Endometrial microvascular endothelial cells (primary cell): Measurements from ENCODE around the gene UCK2. TPM values are rescaled to one million over a fixed set of nuclear protein-coding genes. Genes with fewer than 3 reads are reported as not detected.

Source experiments
- in situ Hi-C: cut with HindIII; loops from 2 replicates; pipeline ENCODE4 v1.10.0; 2017; ENCODE audit warnings: low sequenced_read_pairs, low pct_unique_long_range_greater_than_20kb; ENCODE audit errors: inconsistent ontology term
- total RNA-seq: library from RNA; depleted of rRNA; stranded (reverse); fragments of >200 nt; gene quantifications from one replicate; pipeline ENCODE4 v1.2.3, GENCODE V29; 2015; ENCODE audit errors: inconsistent ontology term

Gene UCK2
- total RNA-seq, 1 donor from 2014 or later, result 92.4 TPM

DNA sequence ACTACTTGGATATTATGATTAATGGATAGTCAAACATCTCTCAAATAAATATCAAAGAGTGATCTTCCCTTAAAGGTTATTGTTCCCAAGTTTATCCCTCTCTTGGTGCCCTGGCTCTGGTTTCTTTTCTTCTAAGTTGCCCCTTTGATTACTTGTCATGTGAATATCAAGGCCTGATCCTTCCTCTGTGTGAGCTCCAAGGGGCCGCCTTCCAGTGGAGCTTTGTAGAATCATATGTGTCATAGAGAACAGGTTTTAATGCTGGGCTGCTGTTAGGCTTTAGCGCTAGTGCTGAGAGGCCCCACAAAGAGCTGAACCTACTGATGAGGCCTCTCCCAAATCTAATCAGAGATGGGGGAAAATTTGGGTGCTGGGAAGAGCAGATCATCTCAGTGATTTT, 25.5 kb downstream of the UCK2 start:
- in situ Hi-C loops, result no loop called here

GRCh38 chr1:165853528-165854075, 26.2 kb downstream of the UCK2 start:
- in situ Hi-C loops, result no loop called here

- in situ Hi-C loops, result no loop called here
Observed at GRCh38 chr1:165854101-165854845, 26.9 kb downstream of the UCK2 start.

- in situ Hi-C loops, result no loop called here
Observed at GRCh38 chr1:165855010-165855838, 27.8 kb downstream of the UCK2 start.

- in situ Hi-C loops, result no loop called here
Observed at GRCh38 chr1:165856021-165856420, 28.6 kb downstream of the UCK2 start.

- in situ Hi-C loops, result no loop called here
Observed at GRCh38 chr1:165856606-165857005, 29.2 kb downstream of the UCK2 start.

GRCh38 chr1:165857046-165857801, 29.8 kb downstream of the UCK2 start:
- in situ Hi-C loops, result no loop called here

DNA sequence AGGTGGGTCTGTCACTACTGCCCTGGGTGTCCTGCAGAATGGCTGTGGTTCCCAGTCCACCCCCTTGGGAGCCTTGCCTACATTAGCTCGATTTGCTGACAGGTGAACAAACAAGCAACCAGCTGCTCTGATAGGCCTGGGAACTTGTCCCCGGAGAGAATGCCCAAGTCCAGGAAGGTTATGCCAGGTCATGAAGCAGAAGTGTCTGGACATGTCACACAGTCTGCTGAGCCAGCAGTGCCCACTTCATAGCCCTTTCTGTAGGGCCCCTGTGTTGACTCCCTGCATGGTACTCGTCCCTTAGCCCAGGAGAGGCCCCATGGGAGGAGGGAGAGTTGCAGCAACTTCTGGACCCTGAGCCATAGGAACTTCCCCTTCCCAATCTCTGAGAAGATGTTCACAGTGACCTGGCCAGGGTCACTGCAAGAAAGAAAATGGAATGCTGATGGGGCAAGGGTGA, 31.0 kb downstream of the UCK2 start:
- in situ Hi-C loops, result no loop called here

- in situ Hi-C loops, result no loop called here
Observed at GRCh38 chr1:165858967-165859845, 31.8 kb downstream of the UCK2 start.

DNA sequence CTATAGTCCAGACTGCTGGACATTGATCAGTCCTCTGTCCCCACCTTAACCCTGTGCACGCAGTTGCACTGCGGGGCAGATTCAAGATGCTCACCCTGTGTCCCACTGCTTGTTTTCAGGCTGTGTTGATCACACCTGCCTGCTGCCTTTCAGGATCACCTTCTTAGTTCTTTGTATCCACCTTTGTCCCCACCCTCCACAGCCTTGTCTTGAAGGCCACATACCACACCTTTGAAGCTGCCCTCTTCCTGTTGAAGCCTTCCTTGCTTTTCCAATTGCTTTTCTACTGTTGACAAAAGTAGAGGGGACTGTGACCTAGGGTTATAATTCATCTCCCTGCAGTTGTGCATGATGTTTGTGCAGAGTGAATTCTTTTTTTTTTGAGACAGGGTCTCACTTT, 32.7 kb downstream of the UCK2 start:
- in situ Hi-C loops, result no loop called here

DNA sequence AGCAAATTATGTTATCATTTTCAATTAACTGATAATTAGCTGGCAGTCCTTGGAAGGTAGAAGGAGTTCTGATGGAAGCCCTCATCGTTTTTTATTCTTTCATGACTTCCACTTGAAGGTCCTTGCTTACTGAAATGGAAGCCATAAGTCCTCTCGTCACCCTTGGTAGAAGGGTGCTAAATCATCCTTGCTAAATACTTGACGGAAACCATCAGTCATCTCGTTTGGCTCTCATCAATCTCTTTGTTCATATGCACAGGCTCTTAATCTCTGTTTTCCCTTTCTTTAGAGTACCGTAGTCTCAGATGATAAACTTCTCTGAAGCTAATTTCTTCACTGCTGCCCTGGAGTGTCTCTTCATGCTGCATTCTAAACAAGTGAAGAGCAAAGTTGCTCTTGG, 34.5 kb downstream of the UCK2 start:
- in situ Hi-C loops, result no loop called here

GRCh38 chr1:165862448-165862847, 35.0 kb downstream of the UCK2 start:
- in situ Hi-C loops, result no loop called here

DNA sequence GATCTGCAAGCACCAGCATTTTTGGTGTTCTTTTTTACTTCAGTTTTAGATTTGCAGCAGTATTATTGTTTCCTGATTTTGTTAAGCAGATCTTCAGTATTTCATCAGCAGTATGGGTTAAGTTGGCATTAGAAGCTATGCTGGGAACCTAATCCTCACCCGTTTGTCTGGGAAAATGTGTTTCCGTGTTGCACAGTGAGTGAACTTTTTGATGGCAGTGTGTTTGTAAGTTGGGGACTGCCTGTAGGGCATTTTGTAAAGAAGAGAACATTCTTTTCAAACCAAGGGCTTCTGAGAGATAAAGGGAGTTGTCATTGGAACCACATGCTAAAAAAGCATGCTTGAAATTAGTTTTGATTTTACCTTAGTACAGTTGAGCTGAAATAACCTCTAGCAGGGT, 35.9 kb downstream of the UCK2 start:
- in situ Hi-C loops, result no loop called here

DNA sequence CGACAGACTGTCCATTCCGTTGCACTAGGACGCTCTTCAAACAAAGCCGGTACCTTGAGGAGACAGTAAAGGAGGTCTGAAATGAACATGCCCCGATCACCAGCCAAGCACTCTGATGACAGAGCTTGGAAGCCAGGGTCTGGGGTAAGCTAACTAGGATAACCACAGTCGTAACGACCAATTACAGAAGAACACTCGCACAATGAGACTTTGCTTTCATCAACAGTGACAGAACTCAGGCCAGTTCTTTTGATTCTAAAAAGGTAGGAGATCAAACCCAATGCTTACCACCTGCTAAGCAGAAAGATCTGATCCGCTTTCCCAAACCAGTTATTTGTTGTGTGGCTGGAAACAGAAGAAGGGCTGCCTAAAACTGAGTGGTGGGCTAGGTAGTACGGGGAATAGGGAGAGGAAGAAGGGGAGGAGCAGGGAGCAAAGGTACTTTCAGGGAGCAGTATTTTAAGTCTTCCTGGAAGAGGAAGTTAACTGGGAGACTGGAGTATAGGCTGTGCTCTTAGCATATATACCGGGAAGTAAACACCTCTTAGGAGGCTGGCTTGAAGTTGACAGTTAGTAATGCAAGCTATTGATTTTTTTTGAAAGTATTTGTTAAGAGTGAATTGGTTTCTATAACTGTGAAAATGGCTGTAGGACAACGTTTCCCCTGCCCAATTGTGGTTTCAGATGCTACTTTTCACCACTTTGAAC, 38.4 kb downstream of the UCK2 start:
- in situ Hi-C loops, result no loop called here

- in situ Hi-C loops, result no loop called here
Observed at GRCh38 chr1:165869343-165869742, 41.9 kb downstream of the UCK2 start.

GRCh38 chr1:165871311-165872067, 44.1 kb downstream of the UCK2 start:
- in situ Hi-C loops, result no loop called here

DNA sequence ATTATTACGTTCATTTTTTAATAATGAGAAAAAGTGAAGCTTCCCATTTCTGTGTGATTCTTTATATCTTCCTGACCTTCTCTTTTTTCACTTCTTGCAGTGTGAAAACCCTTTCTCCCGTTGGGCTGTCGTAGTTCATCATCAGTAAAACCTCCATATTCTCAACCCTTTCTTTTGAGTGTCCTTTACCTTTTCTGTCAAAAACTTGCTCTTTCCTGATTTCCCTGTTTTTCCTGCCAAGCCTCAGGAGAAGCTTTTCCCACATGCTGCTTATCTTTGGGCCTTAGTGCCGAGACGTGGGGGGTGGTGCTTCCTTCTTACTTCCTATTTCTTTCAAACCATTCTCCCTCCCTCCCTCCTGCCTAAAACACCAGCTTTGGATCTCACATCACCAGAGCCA, 46.1 kb downstream of the UCK2 start:
- in situ Hi-C loops, result no loop called here
